DMS153 treated with DMSO at 0.1 percent for 48 hours (cell line): Measurements from ENCODE around the gene TLL1.

Source experiments
- DNase-seq: peaks from one replicate; lab custom pipeline; 2025; ENCODE audit not compliant: unreplicated experiment; lab: John Stamatoyannopoulos, UW

Gene TLL1

GRCh38 chr4:166143227-166143626 is 270.2 kb downstream of the TLL1 start:
- no peak for DNase-seq

GRCh38 chr4:166144607-166145006 is 271.6 kb downstream of the TLL1 start:
- no peak for DNase-seq

GRCh38 chr4:166146806-166147540 is 273.9 kb downstream of the TLL1 start:
- DNase-seq: no peak
